ENCODE results near the gene FARP1.

The FARP1 gene

DNA sequence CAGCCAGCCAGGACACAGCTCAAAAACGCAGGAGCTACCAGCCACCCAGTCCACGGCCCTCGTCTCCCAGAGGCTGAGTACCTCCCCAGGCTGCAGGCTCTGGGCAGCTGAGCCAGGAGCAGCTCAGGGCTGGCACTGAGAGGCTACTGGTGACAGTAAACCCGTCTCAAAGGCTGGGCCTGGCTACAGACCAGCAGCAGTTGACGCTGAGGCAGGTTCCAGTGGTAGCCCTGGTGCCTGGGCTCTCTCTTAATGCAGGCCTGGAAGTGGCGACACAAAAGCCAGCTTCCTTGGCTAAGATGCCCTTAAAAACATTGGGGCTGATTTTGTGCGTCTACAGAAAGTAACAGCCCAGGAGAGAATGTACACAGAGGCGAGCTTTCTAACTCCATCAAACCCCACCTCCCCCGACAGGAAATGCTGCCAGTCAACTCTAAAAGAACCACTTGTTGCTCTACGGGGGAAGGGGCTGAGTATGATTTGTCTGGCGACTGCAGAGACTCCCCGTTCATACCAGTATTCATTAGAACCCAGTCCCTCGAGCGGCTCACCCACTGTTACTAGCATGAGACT lies 307.7 kb downstream of the FARP1 start:
- DNase-seq, result no peak

DNA sequence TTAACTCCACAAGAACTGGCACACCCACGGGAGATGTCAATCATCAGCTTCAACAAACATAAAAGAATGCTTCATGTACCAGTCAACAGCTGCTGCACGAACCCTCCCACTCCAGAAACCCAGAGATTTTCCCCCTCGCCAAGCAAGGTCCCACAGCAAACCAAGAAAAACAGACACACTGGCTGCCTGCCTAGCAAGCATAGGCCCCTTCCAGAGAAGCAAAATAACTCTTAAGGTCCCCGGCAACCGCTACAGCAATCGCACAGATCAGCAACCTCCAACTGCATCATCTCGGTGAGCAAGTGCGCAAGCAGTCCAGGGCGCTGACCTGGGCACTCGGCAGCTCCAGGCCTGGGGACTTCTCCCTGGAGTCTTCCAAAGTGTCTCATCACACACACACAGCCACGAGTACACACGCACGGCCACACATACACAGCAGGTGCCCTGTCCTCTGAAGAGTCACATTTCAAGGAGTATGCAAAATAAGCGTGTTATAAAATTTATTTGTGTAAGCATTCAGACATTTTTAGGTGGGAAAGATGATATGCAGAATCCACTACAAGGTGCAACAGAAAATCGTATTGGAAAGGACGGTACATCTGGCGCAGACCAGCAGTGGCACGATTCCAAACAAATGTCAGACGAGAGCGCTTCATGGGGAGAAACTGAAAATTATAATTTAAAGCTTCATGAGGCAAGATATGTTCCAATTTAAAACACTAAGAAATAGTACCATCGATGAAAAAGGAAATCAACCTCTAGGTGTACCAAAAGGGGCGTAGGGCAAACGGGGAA lies 309.0 kb downstream of the FARP1 start:
- DNase-seq, result no peak

GRCh38 chr13:98452851-98453843 lies 310.3 kb downstream of the FARP1 start:
- no peak for DNase-seq

DNA sequence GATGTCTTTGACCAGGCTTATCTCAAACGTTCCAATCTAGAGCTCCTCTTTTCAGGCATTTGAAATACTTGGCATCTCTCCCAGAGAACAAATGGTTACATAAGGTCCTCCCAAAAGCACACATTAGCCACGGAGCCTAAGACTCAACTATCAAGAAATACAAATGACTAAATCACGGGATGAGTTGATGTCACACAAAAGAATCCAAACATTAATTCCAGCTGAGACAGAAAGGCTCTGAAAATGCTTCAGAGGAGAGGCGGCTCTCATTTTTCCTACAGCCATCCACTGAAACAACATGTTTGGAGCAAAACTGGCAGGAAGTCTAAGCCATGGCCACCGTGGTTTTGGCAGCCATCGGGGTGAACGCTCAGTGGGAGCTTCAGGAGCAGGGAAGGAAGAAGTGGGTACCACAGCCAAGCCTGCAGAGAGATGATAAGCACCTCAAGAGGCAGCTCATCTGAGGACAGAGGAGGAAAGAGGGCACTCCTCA lies 311.5 kb downstream of the FARP1 start:
- no peak for DNase-seq

DNA sequence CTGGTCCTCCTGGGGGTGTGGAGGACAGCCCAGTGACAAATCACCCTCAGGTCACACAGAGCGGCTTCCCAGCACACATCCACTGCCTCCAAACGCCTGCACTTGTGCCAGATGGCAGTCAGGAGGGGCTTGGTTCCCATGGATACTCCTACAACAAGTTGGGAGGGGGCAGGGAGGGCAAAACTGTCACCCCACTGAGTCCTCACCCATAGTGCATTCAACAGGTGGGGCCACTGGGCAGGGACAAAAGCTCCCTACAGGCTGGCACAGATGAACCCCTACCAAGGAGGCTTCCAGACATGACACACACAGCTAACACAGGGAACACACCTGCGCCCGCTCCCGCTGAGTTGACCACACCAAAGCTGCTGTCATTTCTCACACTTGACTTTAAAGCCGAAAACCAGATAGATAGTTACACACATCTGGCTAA lies 313.5 kb downstream of the FARP1 start:
- no peak for DNase-seq

GRCh38 chr13:98457053-98457452 lies 314.2 kb downstream of the FARP1 start:
- DNase-seq, result no peak

GRCh38 chr13:98458431-98458830 lies 315.5 kb downstream of the FARP1 start:
- DNase-seq, result no peak

GRCh38 chr13:98459171-98459681 lies 316.3 kb downstream of the FARP1 start:
- no peak for DNase-seq

DNA sequence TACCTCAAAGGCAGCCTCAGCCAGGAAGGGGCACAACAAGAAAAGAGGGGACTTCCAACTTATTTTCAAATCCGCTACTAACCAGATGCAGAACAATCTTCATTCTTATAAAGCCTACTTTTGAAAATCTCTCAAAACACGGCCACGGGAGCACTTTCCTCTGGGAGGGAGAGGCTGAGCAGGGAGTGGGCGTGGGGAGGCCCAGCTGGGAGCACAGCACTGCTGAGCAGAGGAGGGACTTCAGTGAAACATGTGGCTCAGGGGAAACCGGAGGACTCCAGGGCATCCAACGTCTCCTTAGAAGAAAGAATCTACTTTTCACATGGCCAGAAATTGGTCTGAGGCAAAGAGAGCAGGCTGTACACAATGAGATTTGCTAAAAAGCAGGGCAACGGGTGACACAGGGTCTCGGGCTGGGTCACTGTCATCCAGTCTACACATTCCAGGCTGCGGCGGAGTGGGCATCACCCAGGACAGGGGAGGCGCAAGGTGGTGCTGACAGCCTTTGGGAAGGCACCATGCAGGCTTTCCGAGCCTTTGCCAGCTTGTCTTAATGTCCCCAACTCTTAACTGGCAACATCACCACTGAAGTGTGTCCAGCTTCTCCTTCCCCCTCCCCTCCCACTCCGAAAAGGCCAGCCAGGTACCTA lies 317.0 kb downstream of the FARP1 start:
- no peak for DNase-seq

- DNase-seq, result no peak
Observed at GRCh38 chr13:98460516-98460915, 317.6 kb downstream of the FARP1 start.

DNA sequence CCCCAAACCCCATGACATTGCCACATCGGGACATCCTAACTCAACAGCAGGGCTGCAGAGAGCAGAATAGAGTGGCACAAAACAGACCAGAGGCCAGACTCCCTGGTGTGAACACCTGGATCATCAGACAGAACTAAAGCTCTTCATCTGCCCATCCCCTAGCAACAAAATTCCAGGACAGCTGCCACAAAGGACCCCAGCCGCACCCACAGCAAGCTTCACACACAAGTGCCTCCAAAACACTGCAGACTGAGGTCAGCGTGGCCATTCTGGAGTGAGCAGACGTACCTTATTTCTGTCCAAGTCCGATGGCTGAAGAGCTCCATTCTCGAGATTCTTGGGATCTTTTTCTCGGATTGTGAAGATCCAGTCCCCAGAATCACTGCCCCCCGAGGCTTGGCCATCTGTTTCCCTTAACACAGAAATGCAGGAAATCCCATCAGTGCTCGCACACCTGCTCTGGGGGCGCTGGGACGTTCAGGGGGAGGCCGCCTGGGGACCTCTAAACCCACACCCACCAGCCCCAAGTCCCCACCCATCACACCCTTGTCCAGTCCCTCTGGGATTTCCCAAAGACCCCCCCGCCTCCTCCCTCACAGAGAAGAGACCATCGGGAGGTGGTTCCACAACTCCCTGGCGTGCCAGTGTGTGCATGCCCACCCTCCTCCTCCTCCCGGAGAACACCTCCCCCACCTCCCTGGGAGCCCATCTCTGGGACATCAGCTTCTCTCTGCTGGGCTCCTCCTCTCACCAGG lies 318.8 kb downstream of the FARP1 start:
- DNase-seq, result no peak

DNA sequence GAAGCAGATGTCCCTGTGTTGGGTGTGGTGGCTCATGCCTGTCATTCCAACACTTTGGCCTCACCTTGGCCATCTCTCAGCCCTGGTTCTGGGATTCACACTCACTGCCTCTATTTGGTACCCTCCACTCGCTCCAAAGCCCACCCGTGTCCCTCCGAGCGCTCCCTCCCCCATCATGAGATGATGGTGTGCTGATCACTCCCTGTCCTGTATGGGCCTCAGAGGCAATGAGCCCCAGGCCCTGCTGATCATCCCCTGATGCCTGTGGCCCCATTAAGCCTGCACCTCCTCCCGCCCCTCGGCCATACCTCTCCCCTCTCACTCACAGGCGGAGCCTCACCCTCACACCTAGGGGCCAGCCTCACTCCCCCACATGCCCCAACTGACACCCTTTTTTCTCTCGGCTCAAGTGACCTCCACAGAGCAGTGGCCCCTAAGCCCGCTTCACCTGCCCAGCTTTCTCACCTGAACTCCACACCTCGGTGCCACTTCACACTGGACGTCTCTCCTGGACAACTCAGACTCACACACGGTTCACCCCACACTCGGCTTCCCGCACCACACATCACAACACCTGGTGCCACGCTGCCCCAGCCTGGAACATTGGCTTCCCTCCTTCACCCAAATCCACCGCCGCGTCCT lies 319.5 kb downstream of the FARP1 start:
- DNase-seq, result no peak

DNA sequence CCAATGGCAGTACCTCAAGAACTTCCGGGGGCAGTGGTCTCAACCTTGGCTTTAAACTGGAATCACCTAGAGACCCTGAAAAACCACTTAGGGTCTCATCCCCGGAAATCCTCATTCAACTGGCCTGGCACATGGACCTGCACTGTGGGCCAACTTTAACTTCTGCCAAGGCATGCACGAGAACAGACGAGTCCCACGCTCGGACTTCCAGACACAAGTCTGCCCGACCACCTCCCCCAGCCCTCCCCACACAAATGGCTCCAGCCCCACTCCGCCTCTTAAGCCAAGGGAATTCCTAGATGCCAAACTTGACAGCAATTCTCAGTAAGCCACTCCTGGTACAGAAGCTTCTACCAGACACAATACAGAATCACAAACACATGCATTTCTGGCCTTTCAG lies 320.1 kb downstream of the FARP1 start:
- no peak for DNase-seq

- peak; percentile 49 to 50 for DNase-seq
Observed at GRCh38 chr13:98466634-98467236, 323.8 kb downstream of the FARP1 start.

DNA sequence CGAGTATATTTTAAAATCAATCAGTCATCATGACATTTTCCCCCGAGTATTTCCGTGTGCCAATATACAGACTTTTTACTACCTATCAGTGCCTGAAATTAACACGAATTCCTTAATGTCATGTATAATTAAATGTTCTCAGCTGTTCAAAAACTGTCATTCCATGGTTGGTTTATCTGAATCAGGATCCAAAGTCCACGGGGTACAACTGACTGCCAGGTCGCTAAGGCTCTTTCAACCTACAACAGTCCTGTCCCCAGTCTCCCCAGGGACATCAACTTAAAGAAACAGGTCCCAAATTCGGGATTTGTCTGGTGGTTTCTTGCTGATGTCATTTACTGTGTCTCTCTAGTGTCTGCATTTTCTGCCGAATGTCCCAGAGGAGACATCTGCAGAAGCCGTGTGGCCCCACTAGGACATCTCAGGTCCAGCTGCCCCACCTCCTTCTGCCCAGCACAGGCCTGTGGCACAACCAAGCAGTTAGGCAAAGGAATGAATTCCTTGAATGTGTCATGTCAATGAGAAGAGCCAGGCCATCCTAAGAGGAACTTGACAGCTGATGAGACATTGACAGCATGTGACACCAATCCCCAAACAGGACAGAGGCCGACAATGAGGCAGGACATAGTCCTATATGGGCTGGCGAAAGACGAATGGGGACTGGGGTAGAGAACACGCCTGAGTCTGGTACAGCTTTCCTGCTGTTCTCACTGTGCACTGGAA lies 324.5 kb downstream of the FARP1 start:
- DNase-seq, result no peak

DNA sequence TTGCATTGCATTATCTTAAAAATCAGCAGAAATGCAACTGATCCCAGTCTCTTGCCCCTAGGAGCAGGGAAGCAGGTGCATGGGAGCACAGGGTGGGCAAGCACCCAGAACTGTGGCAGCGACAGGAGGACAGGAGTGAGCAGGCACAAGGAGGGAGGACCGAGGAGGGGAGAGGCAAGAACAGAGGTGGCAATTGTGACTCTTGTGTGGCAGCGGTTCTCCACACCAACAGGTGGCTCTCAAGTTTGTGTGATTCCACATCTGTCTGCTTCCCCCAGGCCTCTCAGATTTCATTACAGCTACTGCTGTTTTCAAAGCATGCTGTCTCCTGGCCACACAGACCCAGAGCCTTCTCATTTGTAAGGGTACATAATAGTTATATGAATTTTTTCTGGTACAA lies 325.5 kb downstream of the FARP1 start:
- no peak for DNase-seq

- DNase-seq, result no peak
Observed at GRCh38 chr13:98468929-98469328, 326.0 kb downstream of the FARP1 start.

DNA sequence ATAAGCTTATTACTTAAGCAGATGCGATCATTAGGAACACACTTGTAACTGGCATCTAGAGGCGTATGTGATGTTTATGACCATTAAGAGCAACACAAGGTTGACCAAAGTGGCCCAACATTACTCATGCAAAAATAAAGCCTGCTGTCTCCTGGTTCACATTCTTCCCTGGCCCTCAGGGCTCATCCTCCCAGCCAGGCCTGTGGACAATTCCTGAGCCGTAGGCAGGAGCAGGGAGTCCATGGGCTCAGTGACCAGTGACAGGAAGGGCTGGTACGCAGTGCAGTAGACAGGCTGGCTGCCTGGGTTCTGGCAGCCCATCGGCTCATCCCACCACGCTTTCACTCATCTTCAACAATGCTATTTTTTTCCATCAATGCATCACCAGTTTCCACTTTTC lies 328.0 kb downstream of the FARP1 start:
- DNase-seq, result no peak

DNA sequence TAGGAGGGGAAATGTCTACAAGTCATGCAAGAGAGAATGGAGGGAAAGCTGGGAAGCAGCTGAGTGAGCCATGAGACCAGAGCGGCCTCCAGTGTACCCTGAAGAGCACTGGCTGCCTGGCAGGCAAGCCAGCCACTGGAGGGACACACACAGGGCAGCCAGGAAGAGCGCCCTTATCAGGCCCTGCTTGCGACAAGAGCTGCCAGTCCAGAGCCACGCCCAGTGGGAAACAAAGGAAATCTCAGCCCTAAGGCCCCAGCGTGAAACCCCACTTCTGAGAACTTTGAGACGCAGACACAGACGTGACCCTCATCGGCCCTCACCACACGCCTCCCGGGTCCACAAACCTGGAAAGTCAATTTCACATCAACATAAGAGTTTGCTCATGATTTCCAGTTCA lies 329.0 kb downstream of the FARP1 start:
- no peak for DNase-seq

DNA sequence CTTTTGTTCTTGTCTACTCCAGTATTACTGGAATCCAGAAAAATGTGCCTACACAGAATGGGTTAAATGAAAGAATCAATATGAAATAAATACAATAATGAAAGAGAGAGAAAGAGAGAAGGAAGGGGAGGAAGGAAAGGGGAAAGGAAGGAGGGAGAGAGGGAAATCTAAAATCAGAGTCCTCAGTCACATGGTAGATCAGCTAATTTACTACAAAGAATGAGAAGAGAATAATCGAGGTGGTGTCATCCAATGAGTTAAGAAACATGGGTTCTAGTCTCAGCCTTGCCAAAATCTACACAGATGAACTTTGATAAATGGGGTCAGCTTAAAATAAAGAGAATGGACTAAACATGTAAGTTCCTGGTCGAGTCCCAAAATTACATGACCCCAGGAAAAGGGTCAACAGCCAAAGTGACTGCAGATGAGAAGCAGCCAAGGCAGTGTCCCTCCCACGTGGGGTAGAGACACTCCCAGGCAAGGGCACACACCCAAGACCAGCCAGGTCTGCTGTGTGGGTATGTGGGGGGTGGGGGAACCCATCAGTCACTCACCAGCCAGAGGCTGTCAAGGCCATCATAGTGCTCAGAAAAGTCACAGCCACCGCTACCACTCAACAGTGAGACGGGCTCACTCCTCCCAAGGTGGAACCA lies 330.4 kb downstream of the FARP1 start:
- no peak for DNase-seq
